Endodermal cell (in vitro differentiated cells): ENCODE results near the gene FCGBP. TPM values are rescaled to one million over a fixed set of nuclear protein-coding genes. Genes with fewer than 3 reads are reported as not detected.

Source experiments
- DNase-seq: peaks from one replicate; pipeline ENCODE4 v3.0.0-alpha.2; 2017
- H3K27ac ChIP-seq: 2 replicates; pipeline ENCODE4 v1.5.1; 2013; ENCODE audit warnings: mild to moderate bottlenecking, low read depth, low read length, moderate library complexity
- H3K27me3 ChIP-seq: 2 replicates; pipeline ENCODE4 v1.6.1; 2013; ENCODE audit warnings: mild to moderate bottlenecking, low read length, moderate library complexity; ENCODE audit not compliant: insufficient read depth, control insufficient read depth, poor library complexity, severe bottlenecking
- H3K36me3 ChIP-seq: 2 replicates; pipeline ENCODE4 v1.7.0; 2013; ENCODE audit warnings: mild to moderate bottlenecking, low read length, moderate library complexity; ENCODE audit not compliant: control insufficient read depth, insufficient read depth
- H3K4me1 ChIP-seq: one replicate; pipeline ENCODE4 v1.7.0; 2013; ENCODE audit warnings: low read length; ENCODE audit not compliant: control insufficient read depth, insufficient read depth
- H3K4me3 ChIP-seq: 2 replicates; pipeline ENCODE4 v1.5.1; 2013; ENCODE audit warnings: mild to moderate bottlenecking, low read length, moderate library complexity
- H3K9ac ChIP-seq: 2 replicates; pipeline ENCODE4 v1.6.1; 2013; ENCODE audit warnings: mild to moderate bottlenecking, low read length, moderate library complexity; ENCODE audit not compliant: poor library complexity, severe bottlenecking; ENCODE audit errors: extremely low read depth
- H3K9me3 ChIP-seq: 2 replicates; pipeline ENCODE4 v1.6.1; 2013; ENCODE audit warnings: mild to moderate bottlenecking, low read length, moderate library complexity; ENCODE audit not compliant: control insufficient read depth
- H3K27ac Mint-ChIP-seq: 2 replicates; pipeline ENCODE4 v1.8.0; 2020; ENCODE audit warnings: mixed read lengths
- H3K27me3 Mint-ChIP-seq: 2 replicates; pipeline ENCODE4 v1.8.0; 2021; ENCODE audit warnings: mild to moderate bottlenecking, mixed read lengths; ENCODE audit not compliant: insufficient read depth
- H3K36me3 Mint-ChIP-seq: 2 replicates; pipeline ENCODE4 v1.8.0; 2020; ENCODE audit warnings: low read depth, mixed read lengths
- H3K4me1 Mint-ChIP-seq: 2 replicates; pipeline ENCODE4 v1.8.0; 2020; ENCODE audit warnings: mixed read lengths
- H3K4me3 Mint-ChIP-seq: 2 replicates; pipeline ENCODE4 v1.8.0; 2020; ENCODE audit warnings: mild to moderate bottlenecking, moderate library complexity, mixed read lengths
- H3K9me3 Mint-ChIP-seq: 2 replicates; pipeline ENCODE4 v1.8.0; 2020; ENCODE audit warnings: mild to moderate bottlenecking, mixed read lengths
- CTCF ChIP-seq: fragments of 200-600 bp; sonication (generic); conservative IDR thresholded peaks from 2 replicates; pipeline ENCODE4 v1.5.0; 2021; ENCODE audit warnings: antibody characterized with exemption, mild to moderate bottlenecking
- WGBS, 2 experiments: methylation state at CpG; one replicate each; pipeline versions ENCODE4 v1.1.5 to v1.1.7; 2013; ENCODE audit warnings: missing lambda C conversion rate in 2 of 2, mixed read lengths in 1 of 2; ENCODE audit not compliant: insufficient coverage in 1 of 2, insufficient read length in 1 of 2; 5-methylcytosine and 5-hydroxymethylcytosine counted together
- total RNA-seq, 2 donors: library from RNA; stranded (reverse); fragmentation: NEBNext Ultra II Directional in 1 of 2; extraction: Animal tissue kit (Norgen Biotek cat#: 25700) in 1 of 2; gene quantifications; 2 replicates in 1 of 2; 3 replicates in 1 of 2; pipeline ENCODE4 v1.2.1, GENCODE V29; 2021

The FCGBP gene
- total RNA-seq, 2 donors from 2014 or later = 0.29 to 0.62 TPM

GRCh38 chr19:39974377-39975155 lies 40.1 kb upstream of the FCGBP start:
- H3K36me3 Mint-ChIP-seq = peaks cover 73% of the 10 kb centered on the region

DNA sequence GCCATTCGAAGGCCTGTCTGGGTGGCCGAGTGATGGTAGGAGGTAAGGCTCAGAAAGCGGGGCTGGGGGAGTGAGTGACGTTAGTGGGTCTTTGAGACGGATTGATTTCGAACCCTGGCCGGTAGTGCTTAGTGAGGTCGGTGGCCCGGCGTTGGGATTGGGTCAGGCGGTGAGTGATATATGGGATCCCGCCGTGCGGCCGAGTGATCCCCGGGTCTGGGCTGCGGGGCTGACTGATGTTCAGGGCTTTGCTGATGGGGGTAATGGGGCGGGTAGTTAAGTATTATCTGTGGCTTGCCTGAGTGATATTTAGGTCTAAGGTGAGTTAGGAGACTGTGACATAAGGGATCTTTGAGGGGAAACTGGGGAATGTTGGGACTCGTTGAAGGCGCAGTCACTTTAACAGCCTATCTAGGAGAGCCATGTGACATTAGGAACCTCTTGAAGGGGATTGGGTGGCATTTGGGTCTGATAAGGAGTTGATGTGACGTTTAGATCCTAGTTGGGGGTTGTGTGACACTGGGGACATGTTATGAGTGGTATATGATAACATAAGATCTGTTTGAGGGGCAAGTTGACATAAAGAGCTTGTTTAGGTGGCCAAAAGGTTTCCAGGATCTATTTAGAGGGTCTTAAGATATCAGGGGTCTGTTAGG lies 37.1 kb upstream of the FCGBP start:
- H3K27ac Mint-ChIP-seq = peak overlapping the region; percentile 99
- DNase-seq = no peak

More at GRCh38 chr19:39974377-39975155, 40.1 kb upstream of the FCGBP start:
- Histone ChIP-seq H3K4me3 (no peak overlapping the region), H3K27ac (no peak overlapping the region), H3K4me1 (no peaks in the 10 kb centered on the region), H3K27me3 (no peaks in the 10 kb centered on the region), H3K36me3 (peaks cover 57% of the 10 kb centered on the region), H3K9me3 (no peaks in the 10 kb centered on the region), H3K9ac (no peak overlapping the region)
- WGBS, 2 experiments = 96 to 98% methylated on average over 17 to 24 of the region's 24 CpGs
- no peaks in the 10 kb centered on the region for H3K9me3 Mint-ChIP-seq
- H3K27ac Mint-ChIP-seq = no peak overlapping the region
- H3K4me1 Mint-ChIP-seq = peaks cover 12% of the 10 kb centered on the region
- no peak for TF ChIP-seq CTCF
- no peaks in the 10 kb centered on the region for H3K27me3 Mint-ChIP-seq
- DNase-seq = no peak
- no peak overlapping the region for H3K4me3 Mint-ChIP-seq

More for the DNA sequence above, 37.1 kb upstream of the FCGBP start:
- Histone ChIP-seq H3K9ac (peak overlapping the region; percentile 95), H3K4me1 (no peaks in the 10 kb centered on the region), H3K36me3 (peaks cover 36% of the 10 kb centered on the region), H3K4me3 (peak overlapping the region; percentile 96), H3K27me3 (no peaks in the 10 kb centered on the region), H3K9me3 (no peaks in the 10 kb centered on the region), H3K27ac (peak overlapping the region; percentile 14)
- Mint-ChIP-seq H3K4me3 (peak overlapping the region; percentile 100), H3K9me3 (no peaks in the 10 kb centered on the region), H3K4me1 (peaks cover 12% of the 10 kb centered on the region), H3K36me3 (peaks cover 45% of the 10 kb centered on the region), H3K27me3 (no peaks in the 10 kb centered on the region)
- WGBS, 2 experiments = 3 to 10% methylated on average over 4 to 21 of the region's 21 CpGs
- TF ChIP-seq CTCF = no peak
